ENCODE data around the gene TARBP1.
"Not testable (repeated sequence)": the region's sequence is repeated elsewhere in the genome, so short reads cannot be mapped to it uniquely, and the experiment has no call there.

Gene TARBP1

DNA sequence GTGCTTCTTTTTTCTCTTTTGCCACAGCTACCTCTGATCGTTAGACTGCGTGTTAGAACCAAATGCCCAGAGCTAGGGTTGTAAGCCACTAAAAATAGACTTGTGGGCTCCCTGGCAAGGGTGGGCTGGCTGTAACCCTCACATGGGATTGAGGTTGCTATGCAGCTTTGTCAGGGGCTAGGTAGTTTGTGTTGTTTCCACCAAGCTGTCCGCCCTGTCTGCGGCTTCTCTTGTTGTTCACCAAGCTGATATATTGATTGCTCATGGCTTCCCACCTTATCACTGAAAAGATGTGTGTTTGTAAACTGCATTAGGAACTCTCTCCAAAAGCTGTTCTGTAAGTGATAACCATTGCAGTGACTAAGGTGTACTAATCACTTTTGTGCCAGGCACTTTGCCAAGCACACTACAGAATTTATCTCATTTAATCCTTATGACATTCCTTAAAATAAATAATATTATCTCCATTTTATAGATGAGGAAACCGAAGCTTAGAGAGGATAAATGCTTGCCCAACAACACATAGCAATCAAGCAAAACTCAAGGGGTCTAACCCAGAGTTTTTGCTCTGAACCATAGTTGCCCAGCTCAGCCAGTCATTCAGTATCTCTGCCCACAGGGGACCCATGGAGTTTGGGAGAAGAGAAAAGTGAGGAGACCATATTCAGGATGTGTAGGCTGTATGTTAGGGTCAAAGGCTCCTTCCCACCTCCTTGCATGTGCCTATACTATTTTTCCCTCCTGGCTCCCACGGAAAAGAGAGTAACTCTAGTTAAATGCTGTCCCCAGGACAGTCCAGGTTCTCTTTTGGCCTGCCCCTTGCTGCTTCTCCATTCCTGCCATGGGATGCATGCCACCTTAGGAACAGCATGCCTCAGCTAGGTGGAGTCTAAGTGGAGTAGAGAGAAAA is 42.2 kb upstream of the TARBP1 start:
- TF ChIP-seq, protein P1, sequence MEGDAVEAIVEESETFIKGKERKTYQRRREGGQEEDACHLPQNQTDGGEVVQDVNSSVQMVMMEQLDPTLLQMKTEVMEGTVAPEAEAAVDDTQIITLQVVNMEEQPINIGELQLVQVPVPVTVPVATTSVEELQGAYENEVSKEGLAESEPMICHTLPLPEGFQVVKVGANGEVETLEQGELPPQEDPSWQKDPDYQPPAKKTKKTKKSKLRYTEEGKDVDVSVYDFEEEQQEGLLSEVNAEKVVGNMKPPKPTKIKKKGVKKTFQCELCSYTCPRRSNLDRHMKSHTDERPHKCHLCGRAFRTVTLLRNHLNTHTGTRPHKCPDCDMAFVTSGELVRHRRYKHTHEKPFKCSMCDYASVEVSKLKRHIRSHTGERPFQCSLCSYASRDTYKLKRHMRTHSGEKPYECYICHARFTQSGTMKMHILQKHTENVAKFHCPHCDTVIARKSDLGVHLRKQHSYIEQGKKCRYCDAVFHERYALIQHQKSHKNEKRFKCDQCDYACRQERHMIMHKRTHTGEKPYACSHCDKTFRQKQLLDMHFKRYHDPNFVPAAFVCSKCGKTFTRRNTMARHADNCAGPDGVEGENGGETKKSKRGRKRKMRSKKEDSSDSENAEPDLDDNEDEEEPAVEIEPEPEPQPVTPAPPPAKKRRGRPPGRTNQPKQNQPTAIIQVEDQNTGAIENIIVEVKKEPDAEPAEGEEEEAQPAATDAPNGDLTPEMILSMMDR (IDR thresholded peaks at IDR 0.05): no peak
- TF ChIP-seq ZFX (IDR thresholded peaks at IDR 0.05; ENCODE audit: borderline replicate concordance): no peak
- no peak overlapping the region for H3K27ac ChIP-seq

DNA sequence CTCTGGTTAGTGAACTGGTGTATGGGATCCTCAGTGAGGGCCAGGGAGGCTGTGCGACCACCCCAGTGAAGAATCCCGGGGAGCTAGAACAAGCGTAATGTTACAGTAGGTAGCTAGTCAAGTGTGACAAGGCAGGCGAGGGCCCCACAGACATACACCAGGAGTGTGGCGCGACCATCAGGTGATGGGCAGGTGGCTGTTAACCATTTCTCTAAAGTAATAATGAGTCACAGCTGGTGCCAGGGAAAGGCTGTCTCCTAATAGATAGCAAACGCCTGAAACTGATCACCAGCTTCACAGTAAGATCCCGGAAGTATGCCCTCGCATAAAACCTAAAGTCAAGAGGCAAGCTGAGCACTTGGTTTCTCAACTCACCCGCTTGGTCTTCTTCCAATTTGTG is 40.5 kb upstream of the TARBP1 start:
- TF ChIP-seq ZFX (IDR thresholded peaks at IDR 0.05; ENCODE audit: borderline replicate concordance): no peak
- TF ChIP-seq, protein P1 (IDR thresholded peaks at IDR 0.05): no peak
- H3K27ac ChIP-seq: no peak overlapping the region

DNA sequence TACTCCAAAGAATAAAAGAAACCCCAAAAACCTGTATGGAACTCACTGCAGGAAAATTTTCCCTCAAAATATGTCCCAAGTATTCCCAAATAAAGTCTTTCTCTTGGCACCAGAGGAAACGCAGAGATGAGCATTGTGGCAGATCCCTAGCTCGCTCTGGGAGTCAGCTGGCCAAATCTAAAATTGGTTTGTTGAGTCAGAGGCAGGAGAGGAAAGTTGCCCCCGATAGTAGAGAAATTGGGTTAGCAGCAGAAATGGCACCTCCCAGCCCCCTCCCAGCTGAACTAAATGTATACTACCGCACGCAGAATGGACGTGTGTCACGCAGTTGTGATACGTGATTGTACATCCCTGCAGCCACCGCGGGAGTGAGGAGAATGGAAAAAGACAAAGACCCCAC is 39.9 kb upstream of the TARBP1 start:
- no peak for TF ChIP-seq ZFX (IDR thresholded peaks at IDR 0.05; ENCODE audit: borderline replicate concordance)
- TF ChIP-seq, protein P1 (IDR thresholded peaks at IDR 0.05): no peak
- no peak overlapping the region for H3K27ac ChIP-seq

DNA sequence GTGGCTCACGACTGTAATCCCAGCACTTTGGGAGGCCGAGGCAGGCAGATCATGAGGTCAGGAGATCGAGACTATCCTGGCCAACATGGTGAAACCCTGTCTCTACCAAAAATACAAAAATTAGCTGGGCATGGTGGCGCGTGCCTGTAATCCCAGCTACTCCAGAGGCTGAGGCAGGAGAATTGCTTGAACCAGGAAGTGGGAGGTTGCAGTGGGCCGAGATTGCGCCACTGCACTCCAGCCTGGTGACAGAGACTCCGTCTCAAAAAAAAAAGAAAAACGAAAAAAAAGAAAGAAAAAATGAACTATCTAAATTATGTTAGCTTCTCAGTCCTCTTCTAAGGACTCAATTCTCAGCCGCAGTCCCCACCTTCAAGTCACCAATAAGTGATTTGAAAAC is 39.1 kb upstream of the TARBP1 start:
- H3K27ac ChIP-seq: not testable (repeated sequence)

DNA sequence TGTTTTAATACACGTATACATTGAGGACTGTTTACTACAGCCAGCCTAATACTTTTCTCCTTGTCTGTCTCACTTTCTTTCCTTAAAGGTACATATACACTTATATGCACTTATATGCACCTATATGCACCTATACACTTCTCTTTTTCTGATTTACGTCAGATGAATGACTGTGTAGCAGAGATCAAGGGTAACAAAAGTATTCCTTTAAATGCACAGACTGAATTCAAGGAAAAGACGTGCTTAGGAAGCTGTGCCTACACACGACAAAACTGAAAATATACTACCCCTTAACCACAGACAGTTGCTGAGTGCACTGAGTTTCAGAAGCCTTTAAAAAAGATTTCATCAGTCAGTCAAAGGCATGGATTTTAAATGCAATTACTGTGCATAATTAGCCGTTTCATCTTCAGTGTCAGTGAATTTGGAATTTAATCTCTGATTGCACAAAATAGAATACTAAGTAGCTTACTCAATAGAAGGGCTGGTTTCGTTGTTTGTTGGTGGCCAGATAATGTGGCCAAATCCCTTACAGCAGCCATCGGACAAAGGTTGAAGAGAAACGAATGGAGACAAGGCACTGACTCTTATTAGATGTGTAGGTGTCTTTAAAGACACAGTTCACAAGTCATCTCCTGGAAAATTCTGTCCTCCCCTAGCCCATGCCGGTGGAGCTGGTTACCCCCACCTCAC is 38.3 kb upstream of the TARBP1 start:
- no peak overlapping the region for H3K27ac ChIP-seq
- TF ChIP-seq ZFX (IDR thresholded peaks at IDR 0.05; ENCODE audit: borderline replicate concordance): no peak
- TF ChIP-seq, protein P1 (IDR thresholded peaks at IDR 0.05): no peak

DNA sequence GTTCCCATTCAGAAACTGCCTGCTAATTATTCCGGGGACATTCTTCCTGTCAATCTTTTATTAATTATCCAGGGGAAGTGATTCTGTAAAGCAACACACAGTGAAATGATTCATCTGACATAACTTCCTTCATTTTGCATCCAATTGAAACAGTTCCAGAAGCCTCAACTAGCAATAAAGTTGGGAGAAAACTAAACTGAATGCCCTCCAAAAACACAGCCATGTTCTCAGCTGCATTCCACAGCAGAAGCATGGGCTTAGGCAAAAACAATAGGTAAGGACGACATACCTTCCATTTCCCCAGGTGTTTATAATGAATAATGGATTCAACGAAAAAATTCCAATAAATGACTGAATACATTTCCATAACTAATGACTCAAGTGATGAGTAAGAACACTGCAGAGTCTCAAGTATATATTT is 36.9 kb upstream of the TARBP1 start:
- H3K27ac ChIP-seq: no peak overlapping the region
- TF ChIP-seq, protein P1 (IDR thresholded peaks at IDR 0.05): no peak
- no peak for TF ChIP-seq ZFX (IDR thresholded peaks at IDR 0.05; ENCODE audit: borderline replicate concordance)

DNA sequence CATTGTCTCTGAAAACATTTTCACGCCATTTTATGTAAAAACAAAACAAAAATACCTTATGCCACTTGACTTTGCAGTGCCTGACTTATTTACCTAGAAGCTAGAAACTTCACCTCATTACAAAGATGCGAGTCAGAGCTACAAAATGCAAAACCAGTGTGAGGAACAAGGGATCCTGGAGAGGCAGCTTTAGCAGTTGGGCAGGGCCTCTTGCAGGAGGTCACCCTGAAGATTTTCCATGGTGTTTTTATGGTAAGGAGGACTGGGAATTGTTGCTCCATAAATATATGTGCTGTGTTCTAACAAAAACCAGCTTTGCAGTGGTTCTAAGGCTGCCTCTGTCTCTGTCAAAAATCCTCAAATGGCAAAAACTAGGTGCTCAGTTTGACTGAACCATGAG is 36.4 kb upstream of the TARBP1 start:
- TF ChIP-seq ZFX (IDR thresholded peaks at IDR 0.05; ENCODE audit: borderline replicate concordance): no peak
- TF ChIP-seq, protein P1 (IDR thresholded peaks at IDR 0.05): no peak
- no peak overlapping the region for H3K27ac ChIP-seq
